Thyroid gland (tissue), 4 donors: ENCODE data around the gene CHAC1. TPM values are rescaled to one million over a fixed set of nuclear protein-coding genes. Genes with fewer than 3 reads are reported as not detected.

Source experiments
- DNase-seq, 2 donors: peaks; one replicate each; pipeline ENCODE4 v3.0.0-alpha.2; 2019
- H3K27ac ChIP-seq, 3 donors: fragments of 200-600 bp; sonication (generic); 1 replicate in 2 of 3; 2 replicates in 1 of 3; pipeline ENCODE4 v1.5.1; 2016 to 2019; ENCODE audit warnings: mild to moderate bottlenecking in 1 of 3, moderate library complexity in 1 of 3
- H3K27me3 ChIP-seq: fragments of 200-600 bp; sonication (generic); one replicate; pipeline ENCODE4 v1.5.1; 2019
- H3K36me3 ChIP-seq, 2 donors: fragments of 200-600 bp; sonication (generic); one replicate each; pipeline ENCODE4 v1.5.1; 2016 to 2019
- H3K4me1 ChIP-seq, 2 donors: fragments of 200-600 bp; sonication (generic); one replicate each; pipeline ENCODE4 v1.5.1; 2017 to 2019
- H3K4me3 ChIP-seq, 3 donors: fragments of 200-600 bp; sonication (generic); replicated peaks in 1 of 3; 1 replicate in 2 of 3; 2 replicates in 1 of 3; pipeline ENCODE4 v1.5.1; 2016; ENCODE audit warnings: mild to moderate bottlenecking in 1 of 3
- H3K9me3 ChIP-seq: fragments of 200-600 bp; sonication (generic); one replicate; pipeline ENCODE4 v1.5.1; 2017
- CTCF ChIP-seq, 6 experiments: fragments of 200-600 bp in 3 of 6; fragments of 450-650 bp in 3 of 6; sonication (generic) in 3 of 6; IDR thresholded peaks; one replicate each; pipeline ENCODE4 v1.5.1; 2016 to 2019; ENCODE audit warnings: antibody characterized with exemption in 6 of 6, mild to moderate bottlenecking in 2 of 6, inconsistent platforms in 1 of 6, moderate library complexity in 1 of 6
- POLR2A ChIP-seq, 2 donors: fragments of 450-650 bp; IDR thresholded peaks; one replicate each; pipeline ENCODE4 v1.6.1; 2017; ENCODE audit warnings: antibody characterized with exemption in 2 of 2, mild to moderate bottlenecking in 2 of 2, moderate library complexity in 1 of 2
- WGBS, 2 donors: methylation state at CpG; one replicate each; pipeline ENCODE4 v1.1.5; 2017; 5-methylcytosine and 5-hydroxymethylcytosine counted together
- intact Hi-C: fragments of 100-400 bp; cut with DNase I; formaldehyde crosslinking; loops from one replicate; pipeline ENCODE4 v1.15.1; 2023
- total RNA-seq, 4 donors: library from RNA; depleted of rRNA; stranded (reverse); fragments of >200 nt; gene quantifications; one replicate each; pipeline ENCODE4 v1.2.3, GENCODE V29; 2016

Gene CHAC1
- total RNA-seq, 4 donors from 2014 or later, result 1.1 to 3.1 (median 1.8) TPM

DNA sequence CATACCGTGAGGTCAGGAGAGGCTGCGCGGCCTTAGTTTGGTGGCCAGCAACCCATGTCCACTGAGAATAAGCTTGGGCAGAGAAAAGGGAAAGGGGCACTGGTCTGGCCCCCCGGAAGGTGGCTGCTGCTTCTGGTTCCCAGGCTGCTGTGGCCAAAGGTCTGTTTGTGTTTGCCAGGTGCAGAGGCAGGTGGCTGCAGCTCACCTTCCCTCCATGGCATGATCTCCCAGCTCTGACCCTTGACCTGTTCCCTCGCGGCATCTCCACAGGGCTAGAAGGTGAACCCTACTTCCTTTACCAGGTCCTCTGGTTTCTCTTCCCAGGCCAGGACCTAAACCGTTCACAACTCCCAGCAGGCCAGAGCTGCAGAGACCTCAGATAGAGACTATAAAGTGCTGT lies 45.2 kb upstream of the CHAC1 start:
- intact Hi-C loops, result loop anchor here (5.0 kb wide), 2 partner anchors 34 to 109 kb away; no protein-coding TSS in a partner anchor
- H3K4me1 ChIP-seq, result peaks cover 23 to 35% of the 10 kb centered on the region in 2 donors
- WGBS, 2 donors, result 90 to 93% methylated on average over 6 to 7 of the region's 7 CpGs
- no peak overlapping the region for H3K4me3 ChIP-seq
- H3K27me3 ChIP-seq, result no peaks in the 10 kb centered on the region
- H3K27ac ChIP-seq, result peak overlapping the region in 2 of 3 donors; percentile 91 to 92
- peaks cover under 1 to 7% of the 10 kb centered on the region in 2 donors for H3K36me3 ChIP-seq
- TF ChIP-seq CTCF (IDR thresholded peaks at IDR 0.05), result no peak
- no peak for TF ChIP-seq POLR2A (IDR thresholded peaks at IDR 0.05)
- no peaks in the 10 kb centered on the region for H3K9me3 ChIP-seq
- no peak for DNase-seq

DNA sequence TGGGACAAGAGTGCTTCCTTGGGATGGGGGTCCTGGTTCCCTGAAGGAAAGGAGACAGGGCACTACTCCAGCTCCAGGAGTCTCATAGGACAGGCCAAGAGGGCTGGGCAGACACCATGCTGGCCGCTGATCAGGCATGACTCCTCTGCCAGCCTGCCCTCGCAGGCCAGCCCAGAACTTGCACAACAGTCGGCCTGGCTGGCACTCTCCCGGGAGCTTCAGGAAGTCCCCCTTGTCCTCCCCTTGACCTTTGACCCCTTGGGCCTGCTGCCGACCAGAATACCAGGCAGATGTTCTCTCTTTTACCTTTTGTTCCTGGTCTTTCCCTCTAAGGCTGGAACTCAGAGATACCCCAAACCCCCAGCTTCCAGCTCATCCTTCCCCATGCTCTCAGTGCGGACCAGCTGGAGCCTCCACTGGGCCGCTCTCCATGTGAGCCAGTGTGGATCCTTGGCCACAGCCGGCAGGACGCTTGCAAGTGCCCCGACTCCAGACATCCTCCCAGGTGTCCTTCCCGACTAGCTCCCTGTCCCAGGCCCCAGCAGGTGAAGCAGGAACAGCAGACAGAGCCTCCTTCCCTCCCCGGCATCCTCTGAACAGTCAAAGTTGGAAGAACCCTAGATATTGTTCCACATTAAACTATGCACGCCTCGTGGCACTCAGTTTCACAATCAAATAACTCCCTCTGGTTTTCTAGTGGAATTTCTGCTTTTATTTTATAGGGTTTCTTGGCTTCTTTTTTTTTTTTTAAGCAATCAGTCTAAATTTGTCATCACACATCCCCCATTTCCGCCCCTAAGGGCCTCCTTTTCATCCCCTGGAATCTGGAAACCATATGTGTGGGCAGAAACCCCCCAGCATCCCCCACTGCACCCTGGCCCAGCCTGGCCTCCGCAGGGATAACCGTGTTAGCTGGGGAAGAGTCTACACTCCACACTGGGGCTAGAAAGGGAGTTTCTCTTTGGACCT lies 43.3 kb upstream of the CHAC1 start:
- 68 to 72% methylated on average over 17 of the region's 17 CpGs for WGBS, 2 donors
- DNase-seq, result no peak

DNA sequence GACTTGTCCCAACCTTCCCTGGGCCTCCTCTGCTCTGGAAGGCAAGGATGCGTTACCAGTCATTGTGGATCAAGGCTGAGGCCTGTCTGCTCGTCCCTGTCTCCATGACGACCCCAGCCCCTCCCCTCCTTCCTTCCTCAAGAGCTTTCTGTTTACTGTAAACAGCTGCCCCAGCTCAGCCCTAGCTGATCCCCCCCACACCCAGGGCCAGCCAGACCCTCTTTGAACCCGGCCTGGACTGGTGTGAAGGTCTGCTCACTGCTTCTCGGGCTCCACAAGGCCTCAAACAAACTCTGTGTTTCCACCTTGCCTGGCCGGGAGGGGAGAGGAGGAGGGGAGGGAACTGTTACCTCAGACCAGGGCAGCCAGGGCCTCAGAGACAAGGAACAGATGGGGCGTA lies 42.1 kb upstream of the CHAC1 start:
- H3K9me3 ChIP-seq, result no peaks in the 10 kb centered on the region
- TF ChIP-seq POLR2A (IDR thresholded peaks at IDR 0.05), result no peak
- no peak for TF ChIP-seq CTCF (IDR thresholded peaks at IDR 0.05)
- no peak overlapping the region for H3K4me3 ChIP-seq
- no peak for DNase-seq
- H3K4me1 ChIP-seq, result peaks cover 11 to 21% of the 10 kb centered on the region in 2 donors
- 69 to 79% methylated on average over 7 of the region's 7 CpGs for WGBS, 2 donors
- H3K27ac ChIP-seq, result no peak overlapping the region
- no peaks in the 10 kb centered on the region for H3K27me3 ChIP-seq
- H3K36me3 ChIP-seq, result no peaks in the 10 kb centered on the region
- intact Hi-C loops, result no loop called here

More for the DNA sequence above, 43.3 kb upstream of the CHAC1 start:
- no peak overlapping the region for H3K27ac ChIP-seq
- H3K4me1 ChIP-seq, result peaks cover 20 to 30% of the 10 kb centered on the region in 2 donors
- H3K36me3 ChIP-seq, result no peaks in the 10 kb centered on the region
- intact Hi-C loops, result loop anchor here (5.0 kb wide), 2 partner anchors 32 to 107 kb away; no protein-coding TSS in a partner anchor
- H3K27me3 ChIP-seq, result no peaks in the 10 kb centered on the region
- TF ChIP-seq POLR2A (IDR thresholded peaks at IDR 0.05) (no peak), CTCF (IDR thresholded peaks at IDR 0.05) (no peak)
- no peaks in the 10 kb centered on the region for H3K9me3 ChIP-seq
- H3K4me3 ChIP-seq, result no peak overlapping the region

DNA sequence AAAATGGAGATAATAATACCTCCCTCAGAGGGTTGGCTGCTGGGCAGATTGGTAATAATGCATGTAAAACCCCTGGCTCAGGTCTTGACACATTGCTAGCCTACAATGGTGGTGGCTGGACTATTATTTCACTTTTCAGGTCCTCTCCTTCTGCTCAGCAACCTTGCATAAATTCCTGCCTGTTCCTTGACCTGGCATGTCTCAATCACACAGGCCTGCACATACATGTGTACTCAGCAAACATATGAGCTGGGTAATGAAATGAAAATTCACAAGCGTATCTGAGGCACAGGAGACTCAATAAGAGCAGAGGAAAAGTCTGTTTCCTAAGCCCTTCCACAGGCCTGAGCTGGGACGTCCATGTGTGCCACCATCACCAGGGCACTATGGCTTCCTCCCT lies 41.6 kb upstream of the CHAC1 start:
- H3K4me1 ChIP-seq, result peaks cover 8 to 16% of the 10 kb centered on the region in 2 donors
- no peak for TF ChIP-seq POLR2A (IDR thresholded peaks at IDR 0.05)
- TF ChIP-seq CTCF (IDR thresholded peaks at IDR 0.05), result no peak
- H3K4me3 ChIP-seq, result no peak overlapping the region
- no peaks in the 10 kb centered on the region for H3K27me3 ChIP-seq
- H3K36me3 ChIP-seq, result no peaks in the 10 kb centered on the region
- DNase-seq, result no peak
- no peak overlapping the region for H3K27ac ChIP-seq
- intact Hi-C loops, result no loop called here
- WGBS, 2 donors, result 100% methylated on average over 2 of the region's 2 CpGs
- no peaks in the 10 kb centered on the region for H3K9me3 ChIP-seq

DNA sequence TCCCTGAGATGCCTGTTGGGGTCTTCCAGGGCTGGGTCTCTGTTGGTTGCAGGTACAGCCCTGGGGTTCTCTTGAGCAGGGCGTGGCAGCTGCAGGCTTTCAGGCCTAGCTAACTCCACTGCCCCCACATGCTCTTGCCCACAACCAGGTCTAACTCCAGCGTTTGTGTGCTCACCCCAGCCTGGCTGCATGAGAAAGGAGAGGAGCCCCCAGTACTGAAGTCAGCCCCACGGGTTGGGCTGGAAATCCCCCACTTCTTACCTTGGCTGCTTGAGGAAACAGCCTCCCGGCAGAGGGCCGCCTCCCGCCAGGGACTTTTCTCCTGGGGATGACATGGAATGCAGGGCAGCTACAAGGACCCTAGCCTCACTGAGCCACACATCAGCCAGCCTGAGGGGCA lies 40.8 kb upstream of the CHAC1 start:
- WGBS, 2 donors, result 79% methylated on average over 5 of the region's 6 CpGs; no CpG with 5 or more reads in 1 of the 2 donors
- Histone ChIP-seq H3K27me3 (no peaks in the 10 kb centered on the region), H3K27ac (no peak overlapping the region), H3K4me1 (peaks cover 0 to 9% of the 10 kb centered on the region in 2 donors), H3K9me3 (no peaks in the 10 kb centered on the region), H3K4me3 (no peak overlapping the region), H3K36me3 (no peaks in the 10 kb centered on the region)
- DNase-seq, result no peak
- TF ChIP-seq CTCF (IDR thresholded peaks at IDR 0.05) (no peak), POLR2A (IDR thresholded peaks at IDR 0.05) (no peak)
- intact Hi-C loops, result no loop called here
